Loucy (cell line): ENCODE measurements around the gene TMEM258.

ENCODE experiments used
- H2AFZ ChIP-seq: fragments of 200-600 bp; sonication (generic); 2 replicates; pipeline ENCODE4 v1.6.0; 2016; ENCODE audit warnings: antibody characterized with exemption, mild to moderate bottlenecking, low read length, moderate library complexity
- H3F3A ChIP-seq: fragments of 200-600 bp; 2 replicates; pipeline ENCODE4 v1.6.0; 2016; ENCODE audit warnings: antibody characterized with exemption, low read depth, mild to moderate bottlenecking
- H3K27me3 ChIP-seq: fragments of 200-600 bp; sonication (generic); 2 replicates; pipeline ENCODE4 v1.6.1; 2014; ENCODE audit warnings: low read length, mild to moderate bottlenecking; ENCODE audit not compliant: insufficient read depth, poor library complexity, severe bottlenecking
- H3K36me3 ChIP-seq: fragments of 200-600 bp; sonication (generic); 2 replicates; pipeline ENCODE4 v1.6.1; 2016; ENCODE audit warnings: low read length; ENCODE audit not compliant: insufficient read depth
- H3K4me1 ChIP-seq: fragments of 200-600 bp; sonication (generic); 2 replicates; pipeline ENCODE4 v1.5.1; 2014; ENCODE audit warnings: low read length, mild to moderate bottlenecking; ENCODE audit not compliant: insufficient read depth, poor library complexity, severe bottlenecking
- H3K4me2 ChIP-seq: fragments of 200-600 bp; sonication (generic); 2 replicates; pipeline ENCODE4 v1.6.0; 2014; ENCODE audit warnings: antibody characterized with exemption, low read length, low read depth, mild to moderate bottlenecking; ENCODE audit not compliant: poor library complexity, severe bottlenecking
- H3K4me3 ChIP-seq: fragments of 200-600 bp; sonication (generic); 2 replicates; pipeline ENCODE4 v1.5.1; 2014; ENCODE audit warnings: low read length, mild to moderate bottlenecking, mixed read lengths; ENCODE audit not compliant: poor library complexity, severe bottlenecking
- H3K79me2 ChIP-seq: fragments of 200-600 bp; sonication (generic); 2 replicates; pipeline ENCODE4 v1.6.1; 2014; ENCODE audit warnings: low read length; ENCODE audit not compliant: insufficient read depth
- H3K9ac ChIP-seq: fragments of 200-600 bp; sonication (generic); 2 replicates; pipeline ENCODE4 v1.6.0; 2014; ENCODE audit warnings: mild to moderate bottlenecking, low read depth, low read length, moderate library complexity; ENCODE audit not compliant: poor library complexity, severe bottlenecking
- H3K9me2 ChIP-seq: fragments of 200-600 bp; sonication (generic); replicated peaks from 2 replicates; pipeline ENCODE4 v1.6.1; 2016; ENCODE audit warnings: low read depth, low read length, mixed read lengths
- H3K9me3 ChIP-seq: fragments of 200-600 bp; sonication (generic); 2 replicates; pipeline ENCODE4 v1.6.1; 2014; ENCODE audit warnings: mild to moderate bottlenecking, antibody characterized with exemption, low read length, low read depth; ENCODE audit not compliant: insufficient read depth
- H4K20me1 ChIP-seq: fragments of 200-600 bp; sonication (generic); 2 replicates; pipeline ENCODE4 v1.6.0; 2014; ENCODE audit warnings: antibody characterized with exemption, low read length, mild to moderate bottlenecking; ENCODE audit not compliant: insufficient read depth, poor library complexity, severe bottlenecking
- CTCF ChIP-seq: fragments of 200-600 bp; sonication (generic); conservative IDR thresholded peaks from 2 replicates; pipeline ENCODE4 v1.5.1; 2014; ENCODE audit warnings: mild to moderate bottlenecking, antibody characterized with exemption, low read length
- EZH2phosphoT487 ChIP-seq: fragments of 200-600 bp; IDR thresholded peaks from 2 replicates; pipeline ENCODE4 v1.6.1; 2018; ENCODE audit warnings: antibody characterized with exemption, mild to moderate bottlenecking, moderate library complexity, borderline replicate concordance

Gene TMEM258

GRCh38 chr11:61762798-61763197 is 29.6 kb downstream of the TMEM258 start:
- Histone ChIP-seq H3K9me3 (no peaks in the 10 kb centered on the region), H3K36me3 (no peaks in the 10 kb centered on the region), H3K27me3 (no peaks in the 10 kb centered on the region), H3K4me3 (no peak overlapping the region), H2AFZ (no peak overlapping the region), H3K79me2 (no peaks in the 10 kb centered on the region), H3K4me1 (no peaks in the 10 kb centered on the region), H3K9ac (no peak overlapping the region), H3F3A (no peaks in the 10 kb centered on the region), H3K9me2 (no peaks in the 10 kb centered on the region), H3K4me2 (no peak overlapping the region), H4K20me1 (no peaks in the 10 kb centered on the region)
- no peak for TF ChIP-seq EZH2phosphoT487

GRCh38 chr11:61762223-61762615 is 30.2 kb downstream of the TMEM258 start:
- Histone ChIP-seq H3K79me2 (no peaks in the 10 kb centered on the region), H3K4me2 (no peak overlapping the region), H3K9me2 (no peaks in the 10 kb centered on the region), H3K4me1 (peaks cover 1% of the 10 kb centered on the region), H3K9ac (no peak overlapping the region), H3K36me3 (no peaks in the 10 kb centered on the region), H3K4me3 (no peak overlapping the region), H3F3A (no peaks in the 10 kb centered on the region), H2AFZ (no peak overlapping the region), H3K9me3 (no peaks in the 10 kb centered on the region), H3K27me3 (no peaks in the 10 kb centered on the region), H4K20me1 (no peaks in the 10 kb centered on the region)
- TF ChIP-seq EZH2phosphoT487, result no peak
- no peak for TF ChIP-seq CTCF

- Histone ChIP-seq H3F3A (no peaks in the 10 kb centered on the region), H3K4me3 (no peak overlapping the region), H3K36me3 (no peaks in the 10 kb centered on the region), H3K4me2 (no peak overlapping the region), H3K79me2 (no peaks in the 10 kb centered on the region), H3K9ac (no peak overlapping the region), H3K4me1 (peaks cover 7% of the 10 kb centered on the region), H3K9me2 (no peaks in the 10 kb centered on the region), H2AFZ (no peak overlapping the region), H3K27me3 (no peaks in the 10 kb centered on the region), H4K20me1 (no peaks in the 10 kb centered on the region), H3K9me3 (no peaks in the 10 kb centered on the region)
- TF ChIP-seq CTCF, result no peak
- no peak for TF ChIP-seq EZH2phosphoT487
Measured at GRCh38 chr11:61761440-61762222, 30.8 kb downstream of the TMEM258 start.

GRCh38 chr11:61760946-61761345 is 31.5 kb downstream of the TMEM258 start:
- Histone ChIP-seq H3K4me2 (no peak overlapping the region), H3K4me3 (no peak overlapping the region), H3K9me2 (no peaks in the 10 kb centered on the region), H2AFZ (no peak overlapping the region), H3K4me1 (peaks cover 14% of the 10 kb centered on the region), H3K27me3 (no peaks in the 10 kb centered on the region), H4K20me1 (no peaks in the 10 kb centered on the region), H3K9ac (no peak overlapping the region), H3K9me3 (no peaks in the 10 kb centered on the region), H3K79me2 (no peaks in the 10 kb centered on the region), H3F3A (no peaks in the 10 kb centered on the region), H3K36me3 (no peaks in the 10 kb centered on the region)
- no peak for TF ChIP-seq CTCF
- no peak for TF ChIP-seq EZH2phosphoT487
